GM19238 (cell line): Measurements from ENCODE around the gene CSRNP3.
"Not testable (repeated sequence)": the region's sequence is repeated elsewhere in the genome, so short reads cannot be mapped to it uniquely, and the experiment has no call there.

ENCODE experiments used
- DNase-seq: peaks from one replicate; pipeline ENCODE4 v3.0.0; 2011; ENCODE audit warnings: low spot score; ENCODE audit not compliant: insufficient read length

CSRNP3 gene

GRCh38 chr2:165587335-165587938, 117.9 kb downstream of the CSRNP3 start:
- DNase-seq: no peak

GRCh38 chr2:165590999-165591398, 121.5 kb downstream of the CSRNP3 start:
- not testable (repeated sequence) for DNase-seq

GRCh38 chr2:165593081-165593480, 123.6 kb downstream of the CSRNP3 start:
- no peak for DNase-seq

- no peak for DNase-seq
Observed at GRCh38 chr2:165594231-165594934, 124.9 kb downstream of the CSRNP3 start.

- no peak for DNase-seq
Observed at GRCh38 chr2:165594935-165595255, 125.4 kb downstream of the CSRNP3 start.

- DNase-seq: no peak
Observed at GRCh38 chr2:165596788-165597187, 127.3 kb downstream of the CSRNP3 start.

GRCh38 chr2:165601065-165601830, 131.8 kb downstream of the CSRNP3 start:
- DNase-seq: no peak

- no peak for DNase-seq
Observed at GRCh38 chr2:165601928-165602521, 132.5 kb downstream of the CSRNP3 start.

- no peak for DNase-seq
Observed at GRCh38 chr2:165609672-165610071, 140.2 kb downstream of the CSRNP3 start.

- DNase-seq: no peak
Observed at GRCh38 chr2:165610591-165611029, 141.1 kb downstream of the CSRNP3 start.

GRCh38 chr2:165617741-165618481, 148.4 kb downstream of the CSRNP3 start:
- no peak for DNase-seq

- no peak for DNase-seq
Observed at GRCh38 chr2:165618806-165619205, 149.3 kb downstream of the CSRNP3 start.

- DNase-seq: no peak
Observed at GRCh38 chr2:165621086-165621560, 151.6 kb downstream of the CSRNP3 start.

GRCh38 chr2:165623161-165623560, 153.7 kb downstream of the CSRNP3 start:
- no peak for DNase-seq

GRCh38 chr2:165623783-165624469, 154.4 kb downstream of the CSRNP3 start:
- no peak for DNase-seq

- no peak for DNase-seq
Observed at GRCh38 chr2:165624470-165624800, 154.9 kb downstream of the CSRNP3 start.

- no peak for DNase-seq
Observed at GRCh38 chr2:165627470-165627869, 158.0 kb downstream of the CSRNP3 start.

GRCh38 chr2:165629776-165630175, 160.3 kb downstream of the CSRNP3 start:
- no peak for DNase-seq

GRCh38 chr2:165630236-165630635, 160.7 kb downstream of the CSRNP3 start:
- DNase-seq: no peak

- DNase-seq: no peak
Observed at GRCh38 chr2:165631089-165631488, 161.6 kb downstream of the CSRNP3 start.

- DNase-seq: no peak
Observed at GRCh38 chr2:165632594-165632993, 163.1 kb downstream of the CSRNP3 start.
